IPS-18a (cell line): Measurements from ENCODE around the gene ILF3.

Source experiments
- H3K27ac ChIP-seq: one replicate; pipeline ENCODE4 v1.5.1; 2013; ENCODE audit warnings: low read length
- H3K27me3 ChIP-seq: one replicate; pipeline ENCODE4 v1.6.1; 2013; ENCODE audit warnings: mild to moderate bottlenecking, low read length; ENCODE audit not compliant: control insufficient read depth, insufficient read depth
- H3K36me3 ChIP-seq: one replicate; pipeline ENCODE4 v1.6.1; 2013; ENCODE audit warnings: low read depth, low read length; ENCODE audit not compliant: control insufficient read depth
- H3K4me1 ChIP-seq: one replicate; pipeline ENCODE4 v1.6.1; 2013; ENCODE audit warnings: low read depth, low read length; ENCODE audit not compliant: control insufficient read depth
- H3K4me3 ChIP-seq: one replicate; pipeline ENCODE4 v1.5.1; 2013; ENCODE audit warnings: low read length
- H3K9ac ChIP-seq: one replicate; pipeline ENCODE4 v1.6.1; 2013; ENCODE audit warnings: mild to moderate bottlenecking, low read length, moderate library complexity
- H3K9me3 ChIP-seq: one replicate; pipeline ENCODE4 v1.6.1; 2013; ENCODE audit warnings: low read depth, low read length; ENCODE audit not compliant: control insufficient read depth

ILF3 gene

DNA sequence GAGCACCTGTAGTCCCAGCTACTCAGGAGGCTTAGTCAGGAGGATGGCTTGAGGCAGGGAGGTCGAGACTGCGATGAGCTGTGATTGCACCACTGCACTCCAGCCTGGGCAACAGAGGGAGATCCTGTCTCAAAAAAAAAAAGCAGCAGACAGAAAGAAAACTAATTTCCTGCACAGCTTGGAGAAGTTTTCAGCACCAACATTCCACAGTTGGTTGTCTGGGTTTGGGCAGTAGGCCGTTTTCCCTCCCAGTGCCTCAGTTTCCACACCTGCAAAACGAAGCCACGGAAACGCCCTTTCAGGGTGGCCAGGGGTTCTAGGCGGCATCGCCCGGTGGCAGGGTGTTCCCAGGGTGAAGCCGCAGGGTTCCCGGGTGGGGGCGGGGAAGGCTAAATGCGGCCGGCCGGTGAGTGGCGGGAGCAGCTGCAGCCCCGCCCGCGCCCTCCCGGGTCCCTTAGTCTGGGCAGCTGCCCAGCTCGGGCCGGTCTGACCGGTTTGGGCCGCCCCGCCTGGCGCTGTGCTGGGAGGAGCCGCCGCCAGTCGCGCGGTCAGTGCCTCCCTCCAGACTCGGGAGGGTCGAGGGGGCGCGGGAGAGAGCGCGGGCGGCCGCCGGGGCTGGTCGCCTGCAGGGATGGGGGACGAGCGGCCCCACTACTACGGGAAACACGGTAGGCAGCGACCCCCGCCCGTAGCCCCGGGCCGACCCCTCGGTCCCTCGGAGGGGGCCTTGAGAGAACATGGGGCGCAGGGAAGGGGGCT is 29.0 kb upstream of the ILF3 start, which contains the start of gene SLC44A2:
SLC44A2 (plus strand) TSS at position 551 of the 759 bp plus-strand sequence; CDS start at position 632, 81 bp downstream.
- peaks cover 11% of the 10 kb centered on the region for H3K4me1 ChIP-seq
- no peaks in the 10 kb centered on the region for H3K9me3 ChIP-seq
- peak within 1 kb of the TSS; percentile 78 for H3K4me3 ChIP-seq
- peak within 1 kb of the TSS; percentile 27 for H3K27ac ChIP-seq
- no peaks in the 10 kb centered on the region for H3K27me3 ChIP-seq
- H3K9ac ChIP-seq = peak within 1 kb of the TSS; percentile 80
- H3K36me3 ChIP-seq = peaks cover 14% of the 10 kb centered on the region

DNA sequence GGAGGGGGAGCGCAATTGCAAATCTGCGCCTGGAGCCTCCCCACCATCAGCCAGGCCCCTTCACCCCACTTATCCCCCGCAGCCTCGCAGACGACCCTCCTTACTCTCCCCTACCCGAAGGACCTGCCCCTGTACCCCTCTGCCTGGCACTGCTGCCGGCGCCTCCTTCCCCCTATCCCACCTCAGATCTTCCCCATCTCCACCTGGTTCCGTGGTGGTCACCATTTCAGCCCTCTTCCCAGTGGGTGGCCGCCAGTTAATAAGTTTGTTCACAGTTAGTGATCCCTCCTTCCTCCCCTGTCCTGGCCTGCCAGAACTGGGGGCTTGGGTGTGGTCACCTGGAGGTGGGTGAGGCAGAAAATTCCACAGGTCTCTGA is 28.4 kb upstream of the ILF3 start:
- H3K9ac ChIP-seq = peak overlapping the region; percentile 80
- H3K4me1 ChIP-seq = peaks cover 11% of the 10 kb centered on the region
- no peak overlapping the region for H3K27ac ChIP-seq
- H3K27me3 ChIP-seq = no peaks in the 10 kb centered on the region
- H3K4me3 ChIP-seq = peak overlapping the region; percentile 78
- peaks cover 16% of the 10 kb centered on the region for H3K36me3 ChIP-seq
- H3K9me3 ChIP-seq = no peaks in the 10 kb centered on the region

GRCh38 chr19:10631874-10632273 is 22.3 kb upstream of the ILF3 start:
- peaks cover 63% of the 10 kb centered on the region for H3K36me3 ChIP-seq
- no peaks in the 10 kb centered on the region for H3K4me1 ChIP-seq
- no peaks in the 10 kb centered on the region for H3K27me3 ChIP-seq
- no peaks in the 10 kb centered on the region for H3K9me3 ChIP-seq
- H3K27ac ChIP-seq = no peak overlapping the region
- H3K4me3 ChIP-seq = no peak overlapping the region
- H3K9ac ChIP-seq = no peak overlapping the region

DNA sequence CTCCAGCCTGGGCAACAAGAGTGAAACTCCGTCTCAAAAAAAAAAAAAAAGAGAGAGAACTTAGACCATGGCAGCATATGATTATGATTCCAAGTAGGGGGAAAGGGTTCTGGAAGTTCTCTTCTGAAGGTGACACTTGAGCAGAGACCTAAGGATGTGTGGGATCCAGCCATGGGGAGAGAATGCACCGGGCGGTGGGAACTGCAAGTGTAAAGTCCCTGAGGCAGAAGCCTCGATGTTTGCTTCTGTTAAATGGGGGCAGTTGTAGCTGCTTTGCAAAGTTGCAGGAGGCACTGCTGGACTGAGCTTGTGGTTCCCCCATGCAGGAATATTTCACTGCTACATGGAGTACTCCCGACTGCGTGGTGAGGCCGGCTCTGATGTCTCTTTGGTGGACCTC is 19.7 kb upstream of the ILF3 start:
- H3K27me3 ChIP-seq = no peaks in the 10 kb centered on the region
- no peaks in the 10 kb centered on the region for H3K9me3 ChIP-seq
- H3K9ac ChIP-seq = no peak overlapping the region
- peaks cover 68% of the 10 kb centered on the region for H3K36me3 ChIP-seq
- H3K4me3 ChIP-seq = no peak overlapping the region
- H3K27ac ChIP-seq = no peak overlapping the region
- H3K4me1 ChIP-seq = no peaks in the 10 kb centered on the region

DNA sequence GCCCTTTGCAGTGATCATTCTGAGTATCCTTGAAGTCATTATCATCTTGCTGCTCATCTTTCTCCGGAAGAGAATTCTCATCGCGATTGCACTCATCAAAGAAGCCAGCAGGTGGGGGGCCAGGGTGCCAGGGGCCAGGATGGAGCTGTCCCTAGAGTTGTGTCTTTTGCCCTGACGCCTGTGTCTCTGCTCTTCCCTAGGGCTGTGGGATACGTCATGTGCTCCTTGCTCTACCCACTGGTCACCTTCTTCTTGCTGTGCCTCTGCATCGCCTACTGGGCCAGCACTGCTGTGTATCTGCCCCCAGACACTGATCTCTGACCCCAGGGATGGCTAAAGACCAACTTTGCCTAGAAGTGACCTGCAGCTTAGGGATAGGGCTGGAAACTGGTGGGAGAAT is 19.2 kb upstream of the ILF3 start:
- Histone ChIP-seq H3K4me1 (no peaks in the 10 kb centered on the region), H3K27ac (no peak overlapping the region), H3K9ac (no peak overlapping the region), H3K36me3 (peaks cover 68% of the 10 kb centered on the region), H3K9me3 (no peaks in the 10 kb centered on the region), H3K27me3 (no peaks in the 10 kb centered on the region), H3K4me3 (no peak overlapping the region)

DNA sequence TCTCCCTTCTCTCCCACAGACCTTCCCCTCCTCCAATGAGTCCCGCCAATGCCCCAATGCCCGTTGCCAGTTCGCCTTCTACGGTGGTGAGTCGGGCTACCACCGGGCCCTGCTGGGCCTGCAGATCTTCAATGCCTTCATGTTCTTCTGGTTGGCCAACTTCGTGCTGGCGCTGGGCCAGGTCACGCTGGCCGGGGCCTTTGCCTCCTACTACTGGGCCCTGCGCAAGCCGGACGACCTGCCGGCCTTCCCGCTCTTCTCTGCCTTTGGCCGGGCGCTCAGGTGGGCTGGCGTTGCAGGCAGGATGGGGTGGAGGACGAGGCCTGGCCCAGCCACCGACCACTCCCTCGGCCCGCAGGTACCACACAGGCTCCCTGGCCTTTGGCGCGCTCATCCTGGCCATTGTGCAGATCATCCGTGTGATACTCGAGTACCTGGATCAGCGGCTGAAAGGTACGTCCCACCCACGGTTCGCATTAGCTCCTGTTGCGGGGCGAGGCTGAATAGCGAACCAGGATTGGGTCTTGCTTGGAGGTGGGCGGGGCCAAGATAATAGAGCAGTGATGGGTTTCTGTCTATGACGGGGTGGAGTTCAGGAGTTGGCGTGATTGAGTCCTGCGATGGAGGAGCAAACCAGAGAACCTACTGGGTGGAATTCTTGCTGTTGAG is 17.7 kb upstream of the ILF3 start:
- Histone ChIP-seq H3K36me3 (peaks cover 64% of the 10 kb centered on the region), H3K4me1 (no peaks in the 10 kb centered on the region), H3K9ac (no peak overlapping the region), H3K27ac (no peak overlapping the region), H3K27me3 (no peaks in the 10 kb centered on the region), H3K9me3 (no peaks in the 10 kb centered on the region), H3K4me3 (no peak overlapping the region)

DNA sequence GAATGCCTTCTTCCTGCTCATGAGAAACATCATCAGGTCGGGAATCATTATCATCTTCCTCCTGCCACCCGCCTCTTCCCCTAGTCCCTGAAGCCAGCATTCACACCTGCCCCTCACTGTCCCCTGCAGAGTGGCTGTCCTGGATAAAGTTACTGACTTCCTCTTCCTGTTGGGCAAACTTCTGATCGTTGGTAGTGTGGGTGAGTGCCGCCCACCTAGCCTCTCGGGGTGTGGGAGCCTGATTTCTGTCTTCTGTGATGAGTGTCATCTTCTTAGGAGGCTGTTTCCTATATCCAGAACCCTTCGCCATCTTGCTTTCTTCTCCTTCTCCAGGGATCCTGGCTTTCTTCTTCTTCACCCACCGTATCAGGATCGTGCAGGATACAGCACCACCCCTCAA is 16.3 kb upstream of the ILF3 start:
- no peak overlapping the region for H3K4me3 ChIP-seq
- no peak overlapping the region for H3K9ac ChIP-seq
- H3K36me3 ChIP-seq = peaks cover 55% of the 10 kb centered on the region
- H3K27ac ChIP-seq = no peak overlapping the region
- no peaks in the 10 kb centered on the region for H3K27me3 ChIP-seq
- no peaks in the 10 kb centered on the region for H3K4me1 ChIP-seq
- no peaks in the 10 kb centered on the region for H3K9me3 ChIP-seq

DNA sequence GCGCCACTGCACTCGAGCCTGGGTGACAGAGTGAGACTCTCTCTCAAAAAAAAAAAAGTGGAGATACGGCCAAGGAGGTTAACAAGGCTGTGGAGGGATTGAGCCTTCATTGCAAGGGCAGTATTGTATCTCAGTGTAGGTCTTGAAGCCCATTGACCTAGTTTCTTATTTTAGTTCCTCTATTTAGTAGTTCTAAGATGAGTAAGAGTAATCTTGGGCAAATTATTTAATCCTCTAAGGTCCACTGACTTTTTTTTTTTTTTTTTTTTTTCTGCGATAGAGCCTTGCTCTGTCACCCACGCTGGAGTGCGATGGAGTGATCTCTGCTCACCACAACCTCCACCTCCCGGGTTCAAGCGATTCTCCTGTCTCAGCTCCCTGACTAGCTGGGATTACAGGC is 14.3 kb upstream of the ILF3 start:
- Histone ChIP-seq H3K36me3 (peaks cover 49% of the 10 kb centered on the region), H3K9me3 (no peaks in the 10 kb centered on the region), H3K27ac (no peak overlapping the region), H3K4me3 (no peak overlapping the region), H3K4me1 (peaks cover 10% of the 10 kb centered on the region), H3K9ac (no peak overlapping the region), H3K27me3 (no peaks in the 10 kb centered on the region)

GRCh38 chr19:10640361-10640760 is 13.8 kb upstream of the ILF3 start:
- Histone ChIP-seq H3K9ac (no peak overlapping the region), H3K4me1 (peaks cover 10% of the 10 kb centered on the region), H3K36me3 (peaks cover 43% of the 10 kb centered on the region), H3K27ac (no peak overlapping the region), H3K4me3 (no peak overlapping the region), H3K9me3 (no peaks in the 10 kb centered on the region), H3K27me3 (no peaks in the 10 kb centered on the region)

- Histone ChIP-seq H3K4me1 (peaks cover 10% of the 10 kb centered on the region), H3K27ac (no peak overlapping the region), H3K9me3 (no peaks in the 10 kb centered on the region), H3K27me3 (no peaks in the 10 kb centered on the region), H3K9ac (no peak overlapping the region), H3K36me3 (peaks cover 37% of the 10 kb centered on the region), H3K4me3 (no peak overlapping the region)
Observed at GRCh38 chr19:10641248-10641647, 12.9 kb upstream of the ILF3 start.

DNA sequence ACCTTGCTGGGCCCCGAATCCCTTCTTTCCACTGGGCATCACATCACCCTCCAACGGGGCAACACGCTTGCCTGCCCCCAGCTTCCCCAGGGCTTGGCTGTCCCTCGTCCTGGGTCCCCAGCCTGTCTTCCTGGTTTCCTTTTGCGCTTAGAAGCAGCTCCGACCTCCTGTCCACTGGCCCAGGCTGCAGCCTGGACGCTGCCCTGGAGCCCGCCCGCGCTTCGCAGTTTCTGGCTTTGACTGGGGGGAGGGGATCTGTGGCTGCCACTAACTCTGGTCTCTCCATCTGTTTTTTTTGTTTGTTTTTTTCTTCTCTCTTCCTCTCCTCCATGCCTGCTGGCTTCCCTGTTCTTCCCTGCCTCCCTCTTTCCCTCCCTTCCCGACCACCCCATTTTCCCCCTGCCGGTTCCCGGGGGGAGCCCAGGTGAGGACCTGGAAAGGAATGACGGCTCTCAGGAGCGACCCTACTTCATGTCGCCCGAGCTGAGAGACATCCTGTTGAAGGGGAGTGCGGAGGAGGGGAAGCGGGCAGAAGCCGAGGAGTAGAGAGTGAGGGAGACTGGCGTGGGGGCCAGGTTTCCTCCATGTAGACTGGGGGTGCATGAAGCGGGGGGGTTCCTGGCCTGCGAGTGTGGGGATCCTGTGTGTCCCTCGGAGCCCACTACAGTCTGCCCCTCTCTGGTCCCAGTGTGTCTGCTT is 11.5 kb upstream of the ILF3 start:
- no peaks in the 10 kb centered on the region for H3K9me3 ChIP-seq
- peaks cover 10% of the 10 kb centered on the region for H3K4me1 ChIP-seq
- H3K9ac ChIP-seq = no peak overlapping the region
- no peak overlapping the region for H3K4me3 ChIP-seq
- H3K27me3 ChIP-seq = no peaks in the 10 kb centered on the region
- H3K36me3 ChIP-seq = peaks cover 24% of the 10 kb centered on the region
- H3K27ac ChIP-seq = no peak overlapping the region
